A549 treated with DMSO at 1 μM for 4 hours (cell line): ENCODE data around the gene ZNF195. TPM values are rescaled to one million over a fixed set of nuclear protein-coding genes. Genes with fewer than 3 reads are reported as not detected.

ENCODE experiments used
- total RNA-seq: library from RNA; stranded (reverse); fragments of 200-300 nt; extraction: Qiagen RNA extraction; gene quantifications from 5 replicates; pipeline ENCODE4 v1.2.3, GENCODE V29; 2022; ENCODE audit warnings: low read depth

The ZNF195 gene
- total RNA-seq = 17.5 to 23.0 TPM (median 20.1 TPM) in 5 replicates

GRCh38 chr11:3378426-3379423 is at the start of gene ZNF195:
TSS of gene ZNF195 (minus strand) at chr11:3379146. CDS start at chr11:3379040, 106 bp downstream.

Other genes with a start within 250 kb of the ZNF195 start
- 4.7 to 7.3 TPM (median 5.0 TPM) in 5 replicates for gene OSBPL5, start 213.8 kb downstream of the ZNF195 start, total RNA-seq
- gene MRGPRG, start 160.3 kb downstream of the ZNF195 start, total RNA-seq = not detected in 5 replicates
- gene MRGPRE, start 146.7 kb downstream of the ZNF195 start, total RNA-seq = 0.06 to 0.21 TPM (median 0.10 TPM) in 5 replicates